ENCODE measurements around the gene WDTC1.

DNA sequence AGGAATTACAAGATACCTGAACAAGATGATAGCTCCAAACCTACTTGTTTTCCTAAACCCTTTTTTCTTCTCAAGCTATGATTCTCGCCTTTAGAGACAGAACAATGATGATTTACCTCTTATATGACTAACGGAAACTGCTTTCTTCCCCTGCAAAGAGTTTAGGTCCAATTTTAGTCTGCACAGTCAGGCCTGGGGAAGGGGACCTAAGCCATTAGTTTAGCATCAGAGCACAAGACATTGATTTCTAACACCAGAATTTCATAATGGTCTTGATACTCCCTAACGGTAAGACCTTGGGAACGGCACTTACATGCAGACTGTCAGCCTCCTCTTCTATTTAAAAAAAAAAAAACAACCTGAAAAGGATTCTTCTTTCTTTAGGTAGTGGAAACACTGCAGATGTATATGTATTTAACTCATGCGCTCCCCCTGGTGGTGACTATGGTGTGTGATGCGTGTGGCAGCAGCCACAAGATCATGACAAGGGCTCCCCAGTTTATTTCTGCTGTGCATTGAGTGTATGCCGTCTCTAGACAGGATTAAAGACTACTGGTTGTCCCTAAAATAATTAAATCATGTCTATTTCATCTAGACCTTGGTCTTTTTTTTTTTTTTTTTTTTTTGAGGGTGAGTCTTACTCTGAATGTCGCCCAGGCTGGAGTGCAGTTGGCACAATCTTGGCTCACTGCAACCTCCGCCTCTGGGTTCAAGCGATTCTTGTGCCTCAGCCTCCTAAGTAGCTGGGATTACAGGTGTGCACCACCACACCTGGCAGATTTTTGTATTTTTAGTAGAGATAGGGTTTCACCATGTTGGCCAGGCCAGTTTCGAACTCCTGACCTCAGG is 50.2 kb downstream of the WDTC1 start:
- TF ChIP-seq, protein P1, sequence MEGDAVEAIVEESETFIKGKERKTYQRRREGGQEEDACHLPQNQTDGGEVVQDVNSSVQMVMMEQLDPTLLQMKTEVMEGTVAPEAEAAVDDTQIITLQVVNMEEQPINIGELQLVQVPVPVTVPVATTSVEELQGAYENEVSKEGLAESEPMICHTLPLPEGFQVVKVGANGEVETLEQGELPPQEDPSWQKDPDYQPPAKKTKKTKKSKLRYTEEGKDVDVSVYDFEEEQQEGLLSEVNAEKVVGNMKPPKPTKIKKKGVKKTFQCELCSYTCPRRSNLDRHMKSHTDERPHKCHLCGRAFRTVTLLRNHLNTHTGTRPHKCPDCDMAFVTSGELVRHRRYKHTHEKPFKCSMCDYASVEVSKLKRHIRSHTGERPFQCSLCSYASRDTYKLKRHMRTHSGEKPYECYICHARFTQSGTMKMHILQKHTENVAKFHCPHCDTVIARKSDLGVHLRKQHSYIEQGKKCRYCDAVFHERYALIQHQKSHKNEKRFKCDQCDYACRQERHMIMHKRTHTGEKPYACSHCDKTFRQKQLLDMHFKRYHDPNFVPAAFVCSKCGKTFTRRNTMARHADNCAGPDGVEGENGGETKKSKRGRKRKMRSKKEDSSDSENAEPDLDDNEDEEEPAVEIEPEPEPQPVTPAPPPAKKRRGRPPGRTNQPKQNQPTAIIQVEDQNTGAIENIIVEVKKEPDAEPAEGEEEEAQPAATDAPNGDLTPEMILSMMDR (conservative IDR thresholded peaks at IDR 0.05; ENCODE audit: low read depth, low read length): peak; percentile 87
- TF ChIP-seq EZH2 (IDR thresholded peaks at IDR 0.05; ENCODE audit: low read length, unreplicated experiment): no peak
